Measurements from ENCODE around the gene RTL5.

GRCh38 chrX:72122621-72123337 is 8.9 kb downstream of the RTL5 start:
- TF ChIP-seq, protein P1, sequence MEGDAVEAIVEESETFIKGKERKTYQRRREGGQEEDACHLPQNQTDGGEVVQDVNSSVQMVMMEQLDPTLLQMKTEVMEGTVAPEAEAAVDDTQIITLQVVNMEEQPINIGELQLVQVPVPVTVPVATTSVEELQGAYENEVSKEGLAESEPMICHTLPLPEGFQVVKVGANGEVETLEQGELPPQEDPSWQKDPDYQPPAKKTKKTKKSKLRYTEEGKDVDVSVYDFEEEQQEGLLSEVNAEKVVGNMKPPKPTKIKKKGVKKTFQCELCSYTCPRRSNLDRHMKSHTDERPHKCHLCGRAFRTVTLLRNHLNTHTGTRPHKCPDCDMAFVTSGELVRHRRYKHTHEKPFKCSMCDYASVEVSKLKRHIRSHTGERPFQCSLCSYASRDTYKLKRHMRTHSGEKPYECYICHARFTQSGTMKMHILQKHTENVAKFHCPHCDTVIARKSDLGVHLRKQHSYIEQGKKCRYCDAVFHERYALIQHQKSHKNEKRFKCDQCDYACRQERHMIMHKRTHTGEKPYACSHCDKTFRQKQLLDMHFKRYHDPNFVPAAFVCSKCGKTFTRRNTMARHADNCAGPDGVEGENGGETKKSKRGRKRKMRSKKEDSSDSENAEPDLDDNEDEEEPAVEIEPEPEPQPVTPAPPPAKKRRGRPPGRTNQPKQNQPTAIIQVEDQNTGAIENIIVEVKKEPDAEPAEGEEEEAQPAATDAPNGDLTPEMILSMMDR (IDR thresholded peaks at IDR 0.05): no peak
- TF ChIP-seq POLR2AphosphoS5 (IDR thresholded peaks at IDR 0.05): no peak
- no peak for TF ChIP-seq POLR2A (IDR thresholded peaks at IDR 0.05; ENCODE audit: low read depth)
